Activated CD4-positive, alpha-beta T cell treated with anti-CD3 and anti-CD28 coated beads, Interleukin-2, amount 50 U/mL, for 16 hours (primary cell): ENCODE measurements around the gene NCK2.

Source experiments
- DNase-seq: peaks from one replicate; pipeline ENCODE4 v3.0.0-alpha.2; 2020

The NCK2 gene

DNA sequence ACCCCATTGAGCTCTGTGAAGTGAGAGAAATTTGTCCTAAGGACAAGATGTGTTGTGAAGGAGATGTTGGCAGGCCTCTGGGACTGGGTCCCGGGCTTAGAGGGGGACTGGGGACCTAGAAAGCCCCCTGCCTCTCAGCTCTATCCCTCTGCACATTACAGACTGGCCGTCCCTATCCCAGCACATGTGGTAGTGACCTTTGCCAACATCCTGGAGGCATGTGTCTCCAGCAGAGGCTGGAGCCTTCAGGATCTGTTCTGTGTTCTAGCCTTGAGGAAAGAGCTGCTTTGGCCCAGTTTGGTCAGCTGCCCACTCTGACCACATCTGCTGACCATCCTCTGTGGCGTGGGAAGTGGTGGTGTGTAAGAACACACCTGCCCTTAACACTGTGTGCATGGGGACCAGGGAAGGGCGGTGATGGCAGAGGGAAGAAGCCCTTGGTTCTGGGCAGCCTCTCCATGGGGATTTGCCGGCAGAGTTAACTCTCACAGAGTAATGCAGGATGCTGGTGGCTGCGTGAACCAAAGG is 33.4 kb downstream of the NCK2 start:
- no peak for DNase-seq

DNA sequence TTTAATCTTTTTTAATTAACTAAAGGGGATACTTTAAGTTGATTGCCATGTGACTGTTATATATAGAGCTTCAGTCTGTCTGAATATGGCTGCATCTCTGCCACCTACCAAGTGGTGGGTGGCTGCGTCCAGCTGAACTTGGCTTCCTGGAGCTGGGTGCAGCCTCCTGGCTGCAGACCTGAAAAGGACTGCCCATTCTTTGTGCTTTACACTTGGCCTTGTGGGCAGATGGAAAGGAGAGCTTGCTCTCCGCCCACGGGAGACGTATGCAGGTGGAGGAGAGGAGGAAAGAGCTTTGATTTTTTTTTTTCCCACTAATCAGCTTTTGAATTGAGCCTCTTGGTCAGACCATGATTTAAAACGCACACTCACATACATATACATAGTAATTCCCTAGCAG is 34.7 kb downstream of the NCK2 start:
- DNase-seq: no peak

DNA sequence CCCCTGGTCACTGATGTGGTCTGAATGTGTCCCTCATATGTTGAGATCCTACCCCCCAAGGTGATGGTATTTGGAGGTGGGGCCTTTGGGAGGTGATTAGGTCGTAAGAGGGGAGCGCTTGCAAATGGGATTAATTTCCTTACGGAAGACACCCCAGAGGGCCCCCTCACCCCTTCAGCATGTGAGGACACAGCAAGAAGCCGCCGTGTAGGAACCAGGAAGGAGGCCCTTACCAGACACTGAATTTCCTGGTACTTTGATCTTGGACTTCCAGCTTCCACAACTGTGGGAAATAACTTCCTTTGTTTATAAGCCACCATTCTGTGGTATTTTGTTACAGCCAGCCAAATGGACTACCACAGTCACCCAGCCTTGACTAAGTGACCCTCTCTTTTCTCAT is 35.9 kb downstream of the NCK2 start:
- no peak for DNase-seq

DNA sequence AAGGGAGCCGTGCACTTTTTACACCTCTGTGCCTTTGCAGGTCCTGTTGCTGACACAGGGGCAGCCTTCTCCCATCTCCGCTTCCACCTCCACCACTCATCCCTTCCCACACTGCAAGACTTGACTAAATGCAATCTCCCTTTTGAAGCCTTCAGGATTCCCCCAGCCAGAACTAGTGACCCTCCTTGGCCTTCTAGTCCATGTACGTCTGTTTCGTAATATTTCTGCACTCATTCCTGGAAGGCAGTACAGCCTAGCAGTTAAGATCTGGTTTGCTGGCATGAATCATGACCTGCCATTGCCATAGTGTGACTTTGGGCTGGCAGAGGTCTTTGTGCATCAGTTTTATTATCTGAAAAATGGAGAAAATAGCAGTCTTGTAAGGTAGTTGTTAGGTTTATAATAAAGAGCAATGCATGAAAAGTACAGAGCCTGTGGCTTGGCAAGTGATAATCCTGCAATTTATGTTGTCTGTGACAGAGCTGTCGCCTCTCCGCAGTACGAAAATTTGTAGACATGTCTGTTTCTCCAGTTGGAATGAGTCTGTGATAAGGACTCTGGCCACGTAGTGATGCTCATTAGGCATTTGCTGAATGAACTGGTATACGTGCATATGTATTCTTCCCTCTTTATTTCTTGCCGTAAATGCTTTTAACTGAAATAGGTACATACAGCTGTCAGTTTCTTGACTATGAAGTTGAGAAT is 36.7 kb downstream of the NCK2 start:
- no peak for DNase-seq

DNA sequence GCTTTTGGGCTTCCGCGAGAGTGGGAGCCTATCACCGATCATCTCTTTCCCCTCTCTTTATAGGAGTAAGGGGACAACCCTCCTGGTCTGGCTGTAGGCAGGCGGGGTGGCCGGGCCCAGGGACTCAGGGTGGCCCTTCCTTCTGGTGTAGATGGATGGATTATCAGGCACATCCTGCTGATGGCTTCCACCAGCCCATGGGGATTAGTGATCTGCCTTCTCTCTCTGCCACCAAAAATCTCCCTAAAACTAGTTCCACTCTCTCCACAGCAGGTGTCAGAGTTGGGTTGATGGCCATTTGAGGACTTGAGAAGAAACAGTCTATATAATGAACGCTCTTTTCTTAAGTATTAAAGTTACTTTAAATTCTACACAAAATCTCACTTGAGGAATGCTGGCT is 37.4 kb downstream of the NCK2 start:
- no peak for DNase-seq

DNA sequence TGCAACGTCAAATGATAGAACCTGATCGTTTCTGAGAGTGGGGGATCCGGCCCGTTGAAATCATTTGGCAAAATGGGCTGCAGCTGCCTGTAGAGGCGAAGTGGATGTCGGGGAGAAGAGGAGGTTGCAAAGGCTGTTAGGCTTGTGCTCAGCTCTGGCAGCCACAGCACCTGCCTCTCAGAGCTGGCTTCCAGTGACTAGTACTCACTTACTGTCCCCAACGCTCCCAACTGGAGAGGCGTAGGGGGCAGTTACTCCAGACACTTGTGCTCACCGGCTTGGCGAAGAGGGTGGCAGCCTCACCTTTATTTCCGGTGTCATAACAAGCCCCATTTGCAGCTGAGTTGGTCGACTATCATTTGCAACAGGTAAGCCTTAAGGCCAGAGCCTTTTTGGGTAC is 37.9 kb downstream of the NCK2 start:
- DNase-seq: no peak

DNA sequence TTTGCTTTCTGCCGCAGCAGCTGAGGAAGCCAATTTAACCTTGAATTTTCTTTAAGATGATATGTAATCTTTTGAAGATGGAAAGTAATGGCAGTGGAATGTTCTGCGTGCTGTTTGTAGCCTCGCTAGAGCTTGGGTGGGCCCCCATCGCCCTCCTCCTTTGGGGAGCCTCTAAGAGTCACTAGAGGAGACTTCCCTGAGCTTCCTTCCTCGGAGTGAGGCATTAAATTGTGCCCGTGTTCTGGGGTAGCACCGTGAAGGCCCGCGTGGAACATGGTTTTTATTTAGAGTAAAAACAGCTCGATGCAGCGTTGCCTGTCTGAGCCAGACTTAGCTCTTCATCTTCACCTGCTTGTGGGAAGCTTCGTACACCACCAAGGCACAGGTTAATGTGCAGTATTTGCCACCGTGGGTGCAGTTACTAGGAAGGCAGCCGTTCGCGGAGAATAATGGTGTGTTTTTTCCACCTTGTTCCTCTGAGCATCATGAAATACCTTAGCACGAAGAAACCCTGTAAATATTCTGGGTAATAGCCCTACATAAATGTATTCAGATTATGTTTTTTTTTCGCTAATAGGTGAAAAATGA is 38.5 kb downstream of the NCK2 start:
- DNase-seq: no peak

DNA sequence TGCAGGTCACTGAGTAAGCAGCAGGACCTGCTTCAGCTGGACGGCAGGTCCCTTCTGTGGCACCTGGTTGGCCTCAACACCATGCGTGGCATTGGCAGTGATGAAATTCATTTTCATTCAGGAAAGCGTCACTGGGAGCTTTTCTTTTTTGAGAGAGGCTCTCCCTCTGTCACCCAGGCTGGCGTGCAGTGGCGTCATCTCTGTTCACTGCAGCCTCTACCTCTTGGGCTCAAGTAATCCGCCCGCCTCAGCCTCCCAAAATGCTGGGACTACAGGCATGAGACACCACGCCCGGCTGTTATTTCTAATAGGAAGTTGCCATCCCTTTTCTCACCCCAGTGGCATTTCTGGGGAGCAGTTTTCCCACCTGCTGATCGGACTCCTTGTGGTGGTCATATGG is 39.3 kb downstream of the NCK2 start:
- no peak for DNase-seq

DNA sequence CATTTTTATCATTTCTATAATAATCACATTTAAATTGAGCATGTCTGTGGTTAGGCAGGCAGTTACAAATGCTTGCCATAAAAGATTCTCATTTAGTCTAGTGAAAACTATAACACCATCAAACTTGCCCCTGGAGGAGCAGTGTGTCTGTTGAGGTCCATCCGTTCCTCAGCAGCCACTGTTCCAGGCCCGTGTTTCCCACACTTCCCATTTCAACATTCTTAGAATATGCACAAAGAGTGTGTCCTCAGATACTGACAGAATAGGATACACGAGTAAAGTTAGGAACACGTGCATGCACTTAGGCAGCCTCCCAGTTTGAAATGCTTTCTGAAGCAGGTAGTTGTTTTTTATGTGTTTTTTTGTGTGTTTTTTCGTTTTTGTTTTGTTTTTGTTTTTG is 39.9 kb downstream of the NCK2 start:
- DNase-seq: no peak

DNA sequence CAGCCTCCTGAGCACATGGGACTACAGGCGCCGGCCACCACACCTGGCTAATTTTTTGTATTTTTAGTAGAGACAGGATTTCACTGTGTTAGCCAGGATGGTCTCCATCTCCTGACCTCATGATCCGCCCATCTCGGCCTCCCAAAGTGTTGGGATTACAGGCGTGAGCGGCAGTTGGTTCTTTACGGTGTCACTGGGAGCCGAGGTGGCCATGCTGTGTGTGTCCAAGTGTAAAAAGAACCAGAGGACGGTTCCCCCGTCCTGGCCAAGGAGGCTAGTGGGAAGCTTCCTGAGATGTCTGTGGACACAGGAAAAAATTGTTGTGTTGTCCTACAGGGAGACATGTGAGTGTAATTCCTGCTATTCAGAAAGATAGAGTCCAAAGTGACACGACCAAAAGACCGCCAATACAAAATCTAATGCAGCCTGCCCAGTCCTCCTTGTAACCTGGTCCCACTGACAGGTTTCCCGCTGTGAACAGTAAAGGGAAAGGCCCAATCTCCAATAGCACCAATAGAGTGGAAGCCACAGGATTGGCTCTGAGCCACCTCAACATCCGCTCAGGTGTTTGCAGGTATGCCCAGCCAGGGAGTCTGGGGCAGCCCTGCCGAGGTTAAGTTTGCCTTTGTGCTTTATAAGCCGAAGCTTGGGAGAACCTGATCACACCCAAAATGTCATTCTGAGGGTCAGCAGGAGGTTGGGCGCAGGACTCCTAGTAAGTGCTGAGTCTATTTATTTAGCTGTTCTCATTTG is 40.6 kb downstream of the NCK2 start:
- no peak for DNase-seq

DNA sequence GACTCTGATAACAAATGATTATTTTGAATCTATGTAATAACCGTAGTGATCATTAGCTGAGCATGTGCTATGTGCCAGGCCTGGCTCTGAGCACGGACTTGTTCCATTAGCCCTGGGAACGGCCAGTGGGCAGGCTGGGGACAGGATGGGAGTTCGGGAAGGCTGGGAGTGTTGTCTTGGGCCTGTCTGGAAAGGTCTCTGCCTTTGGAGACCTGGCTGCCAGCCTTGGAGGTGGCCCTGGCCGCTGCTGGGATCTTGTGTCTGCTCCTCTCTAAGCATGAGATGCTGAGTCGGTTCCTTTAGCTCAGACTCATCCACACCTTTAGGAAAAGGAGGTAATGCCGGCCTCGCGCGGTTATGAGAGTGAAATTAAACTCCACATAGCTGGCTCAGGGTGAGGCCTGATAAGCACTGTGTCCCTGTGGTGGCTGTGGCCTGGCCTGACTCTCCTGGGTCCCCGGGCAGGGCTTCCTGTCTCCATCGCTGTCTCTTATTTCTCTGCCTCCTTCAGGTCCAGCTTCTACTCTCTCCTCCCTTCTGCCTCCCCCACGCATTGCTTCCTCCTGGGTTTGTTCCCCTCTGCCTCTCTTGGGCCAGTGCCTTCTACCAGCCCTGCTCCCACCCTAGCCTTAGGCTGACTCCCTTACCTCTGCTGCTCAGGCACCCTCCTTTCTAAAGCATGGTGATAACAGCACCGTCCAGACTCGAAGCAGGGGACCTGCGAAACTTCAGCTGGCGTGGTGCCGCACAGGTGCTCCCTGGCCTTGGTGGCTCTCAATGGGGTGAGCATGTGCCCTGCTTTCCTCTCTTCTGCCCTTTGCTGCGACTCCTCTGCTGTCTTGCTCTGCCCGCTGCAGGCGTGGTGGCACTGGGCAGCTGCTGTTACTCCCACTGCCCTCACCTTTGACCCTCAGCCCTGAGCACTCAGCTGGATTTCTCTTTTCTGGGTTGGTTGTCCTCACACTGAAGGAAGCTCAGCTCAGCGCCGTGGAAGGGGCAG is 41.8 kb downstream of the NCK2 start:
- DNase-seq: no peak

DNA sequence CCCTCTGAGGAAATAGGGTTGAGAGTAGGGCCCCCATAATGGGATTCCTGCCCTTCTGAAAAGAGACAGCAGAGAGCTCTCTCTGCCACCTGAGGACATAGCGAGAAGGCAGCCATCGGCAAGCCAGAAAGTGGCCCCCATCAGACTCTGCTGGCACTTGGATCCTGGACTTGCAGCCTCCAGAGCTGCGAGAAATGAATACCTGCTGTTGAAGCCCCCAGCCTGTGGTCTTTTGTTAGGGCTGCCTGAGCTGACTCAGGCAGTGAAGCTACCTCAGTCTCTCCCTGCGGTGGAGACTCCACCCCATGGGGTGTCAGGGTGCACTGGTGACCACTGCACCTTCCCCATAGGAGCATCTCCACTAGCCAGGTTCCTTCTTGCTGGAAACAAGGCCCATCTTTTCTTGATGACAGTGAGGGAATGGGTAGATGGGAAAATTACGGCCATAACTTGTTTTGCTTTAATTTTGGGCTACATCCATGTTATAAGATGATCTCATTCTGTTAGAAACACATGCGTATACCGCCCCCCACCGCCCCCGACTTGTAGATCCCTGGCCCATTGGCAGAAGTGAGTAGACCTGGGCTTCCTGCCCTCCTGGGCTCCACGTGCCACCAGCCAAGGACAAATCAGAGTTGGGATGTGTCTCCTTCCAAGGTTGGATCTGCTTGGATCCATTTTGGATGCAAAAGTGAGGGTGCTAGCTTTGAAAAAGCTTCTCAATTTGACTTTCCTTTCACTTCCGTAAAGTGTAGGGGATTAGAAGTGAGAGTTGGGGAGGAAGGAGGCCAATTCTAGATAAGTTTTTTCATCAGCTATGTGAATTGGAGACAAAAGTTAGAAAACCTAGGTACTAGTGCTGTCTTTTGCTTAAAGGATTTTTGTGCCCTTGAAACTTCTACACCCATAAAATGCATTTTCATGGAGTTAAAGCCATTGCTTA is 42.9 kb downstream of the NCK2 start:
- peak; percentile 77 for DNase-seq

DNA sequence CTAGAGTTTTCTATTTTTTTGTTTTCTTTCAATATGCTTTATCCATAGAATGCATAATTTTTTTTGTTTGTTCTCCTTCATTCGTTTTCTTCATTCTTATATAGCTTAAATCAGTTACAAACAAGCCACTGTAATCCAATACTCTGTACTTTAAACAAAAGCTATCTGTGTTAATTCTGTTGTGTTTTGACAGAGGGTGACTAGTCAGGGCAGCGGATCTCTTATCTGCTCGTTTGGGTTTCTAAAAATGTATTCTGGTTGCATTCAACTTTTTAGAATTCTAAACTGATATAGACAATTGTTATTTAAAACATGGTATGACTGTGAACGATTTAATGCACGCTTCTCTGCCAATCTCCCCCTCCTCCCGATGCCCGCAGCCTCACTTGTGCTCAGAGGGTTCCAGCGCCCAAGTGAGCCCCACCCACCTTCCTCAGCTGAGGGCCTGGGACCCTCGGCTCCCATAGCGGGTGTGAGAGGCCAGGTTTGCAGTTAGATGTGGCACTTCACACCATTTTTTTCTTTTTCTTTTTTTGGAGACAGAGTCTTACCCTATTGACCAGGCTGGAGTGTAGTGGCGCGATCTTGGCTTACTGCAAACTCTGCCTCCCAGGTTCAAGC is 44.1 kb downstream of the NCK2 start:
- DNase-seq: no peak

DNA sequence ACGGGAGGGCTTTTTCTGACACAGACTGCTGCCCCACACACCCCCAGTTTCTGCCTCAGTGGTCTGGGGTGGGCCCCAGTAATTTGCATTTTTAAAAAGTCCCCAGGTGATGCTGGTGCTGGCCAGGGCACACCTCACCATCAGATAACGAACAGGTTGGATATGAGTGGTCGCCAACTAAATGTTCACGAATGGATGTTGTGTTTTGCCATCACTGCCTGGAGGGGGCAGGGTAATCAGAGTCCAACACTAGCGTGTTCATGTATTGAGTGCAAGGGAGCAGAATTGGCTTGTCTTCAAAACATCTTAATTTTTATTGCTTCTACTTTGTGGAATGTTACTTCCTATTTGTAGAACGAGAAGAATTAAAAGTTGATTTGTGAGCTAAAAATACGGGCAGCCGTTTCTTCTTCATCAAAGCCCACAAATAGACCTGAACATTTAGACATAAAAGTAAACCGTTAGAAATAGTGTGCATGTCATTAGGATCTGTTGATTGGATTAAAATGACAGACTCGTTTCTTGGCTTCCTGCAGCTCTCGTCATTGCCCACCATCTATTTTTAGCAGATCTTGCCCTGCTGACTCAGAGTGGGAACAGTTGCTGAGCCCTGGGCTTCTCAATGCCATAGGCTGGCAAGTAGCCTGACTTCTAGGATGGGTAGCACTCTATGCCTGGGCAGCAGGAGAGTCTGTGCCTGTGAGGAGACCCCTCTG is 45.2 kb downstream of the NCK2 start:
- DNase-seq: peak; percentile 95

DNA sequence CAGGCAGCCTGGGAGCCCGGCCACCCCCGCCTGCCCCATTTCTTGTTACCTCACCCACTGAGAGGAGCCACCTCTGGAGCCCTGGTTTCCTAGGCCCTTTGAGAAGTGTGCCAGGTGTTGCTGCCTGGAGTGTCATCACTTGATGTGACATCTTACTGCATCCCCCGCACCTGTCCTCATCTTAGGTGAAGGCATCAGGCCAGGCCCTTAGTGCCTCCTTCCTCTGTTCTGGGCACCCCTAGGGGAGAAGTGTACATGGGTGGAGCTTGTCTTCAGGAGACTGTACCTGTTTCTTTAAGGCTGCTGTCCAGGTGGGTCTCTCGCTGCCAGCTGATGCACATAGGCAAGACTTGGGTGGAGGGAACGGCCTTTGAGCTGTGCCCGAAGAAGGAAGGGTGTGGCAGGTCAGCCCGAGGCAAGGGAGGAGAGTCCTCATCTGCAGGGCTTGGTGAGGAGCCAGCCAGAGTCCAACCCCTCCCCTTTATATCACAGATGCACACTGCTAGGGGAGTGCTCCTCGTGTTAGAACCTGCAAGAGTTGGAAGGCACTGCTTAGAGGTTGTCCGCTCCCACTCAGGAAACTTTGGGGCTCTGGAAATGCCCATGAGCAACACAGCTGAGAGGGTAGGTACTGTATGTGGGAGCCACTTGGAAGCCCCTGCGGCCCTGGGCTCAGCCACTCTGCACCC is 45.9 kb downstream of the NCK2 start:
- DNase-seq: no peak

DNA sequence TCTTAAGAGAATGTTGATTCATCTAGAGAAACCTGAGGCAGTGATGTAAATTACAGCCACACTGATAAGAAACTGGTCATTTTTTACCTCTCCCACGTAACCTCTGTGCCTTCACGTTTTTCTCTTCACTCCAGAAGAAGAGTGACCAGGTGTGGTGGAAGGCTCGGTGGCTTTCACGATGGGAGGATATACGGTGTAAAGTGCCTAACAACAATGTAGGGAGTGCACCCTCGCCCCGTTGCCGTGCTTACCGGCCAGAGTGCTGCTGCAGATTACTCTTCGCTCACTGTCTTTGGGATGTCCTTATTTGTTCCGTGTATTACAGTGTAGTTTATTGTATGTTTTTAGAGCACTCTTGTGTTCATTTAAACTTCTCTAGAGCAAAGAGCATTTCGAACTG is 46.5 kb downstream of the NCK2 start:
- no peak for DNase-seq

DNA sequence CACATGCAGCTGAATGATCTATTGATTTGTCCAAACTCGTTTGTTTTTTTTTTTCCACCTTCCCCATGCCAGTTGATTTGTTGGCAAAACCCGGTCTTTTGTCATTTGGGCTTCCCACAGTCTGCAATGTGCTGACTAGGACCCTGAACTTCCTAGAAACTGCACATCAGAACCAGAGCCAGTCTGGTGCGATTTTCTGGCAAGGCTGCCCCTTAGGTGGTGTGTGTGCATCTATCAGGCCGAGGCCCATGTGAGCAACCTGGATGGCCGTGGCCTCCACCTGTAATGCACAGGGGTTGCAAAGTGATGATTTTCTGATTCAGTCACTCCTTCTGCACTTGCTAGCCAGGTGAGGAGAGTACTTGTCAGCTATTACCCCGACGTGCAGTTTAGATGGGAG is 47.8 kb downstream of the NCK2 start:
- DNase-seq: no peak

DNA sequence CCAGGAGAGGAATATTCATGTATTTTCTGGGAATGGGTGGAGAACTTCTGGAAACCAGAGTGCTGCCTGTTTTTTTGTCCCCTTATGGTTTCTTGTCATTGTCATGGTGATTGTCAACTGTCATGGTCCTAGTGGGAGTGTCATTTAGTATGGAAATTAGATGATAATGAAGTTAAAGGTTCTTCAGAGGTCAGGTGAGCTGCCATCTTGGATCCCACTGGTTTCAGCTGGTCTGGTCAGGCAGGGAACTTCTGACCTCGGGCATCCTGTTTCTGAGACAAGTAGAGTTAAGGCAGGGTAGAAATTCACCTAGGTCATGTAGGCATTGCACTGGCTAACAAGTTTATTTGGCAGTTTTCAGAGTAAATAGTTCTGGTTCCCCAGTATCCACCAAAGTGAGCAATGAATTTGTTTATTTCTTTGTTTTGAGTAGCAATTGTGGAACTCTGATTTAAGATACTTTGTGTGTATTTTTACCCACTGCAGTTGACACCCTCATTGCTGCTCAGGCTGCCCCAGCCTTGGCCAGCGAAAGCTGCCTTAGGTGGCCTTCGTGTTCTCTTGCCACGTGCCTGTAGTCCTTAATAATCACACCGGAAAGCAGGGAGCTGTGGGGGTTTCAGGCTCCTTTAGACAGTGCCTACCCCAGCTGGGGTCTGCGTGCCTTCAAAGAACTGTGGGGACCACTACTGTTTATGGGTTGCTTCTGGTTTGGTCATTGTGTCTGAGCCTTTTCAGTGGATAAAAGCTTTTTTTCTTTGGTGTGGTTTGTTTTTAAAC is 48.7 kb downstream of the NCK2 start:
- DNase-seq: no peak
